Activated CD4-positive, CD25-positive, alpha-beta regulatory T cell treated with anti-CD3 and anti-CD28 coated beads, Interleukin-2, amount 50 U/mL, for 24 hours (primary cell): Measurements from ENCODE around the gene FAM209B.
"Not testable (repeated sequence)": the region's sequence is repeated elsewhere in the genome, so short reads cannot be mapped to it uniquely, and the experiment has no call there.

Experiments used
- ATAC-seq, 2 donors: fragments of 150-1000 bp; cut with Tn5 transposase; one replicate each; pipeline ENCODE4 v1.10.0; 2021; ENCODE audit warnings: mild to moderate bottlenecking in 1 of 2, moderate library complexity in 1 of 2

The FAM209B gene

GRCh38 chr20:56532946-56533345 lies at the start of gene FAM209B:
Gene FAM209B, plus strand, starts transcription at chr20:56533246. Its CDS starts 96 bp downstream, at chr20:56533342.
- not testable (repeated sequence) for ATAC-seq

GRCh38 chr20:56483970-56484369 lies 49.1 kb upstream of the FAM209B start:
- no peak for ATAC-seq

GRCh38 chr20:56487216-56487615 lies 45.8 kb upstream of the FAM209B start:
- no peak for ATAC-seq

- ATAC-seq: no peak
These were observed 44.5 kb upstream of the FAM209B start for GRCh38 chr20:56488566-56488965.

GRCh38 chr20:56501116-56501515 lies 31.9 kb upstream of the FAM209B start:
- ATAC-seq: no peak

- ATAC-seq: no peak
These were observed 29.1 kb upstream of the FAM209B start for GRCh38 chr20:56503916-56504315.

DNA sequence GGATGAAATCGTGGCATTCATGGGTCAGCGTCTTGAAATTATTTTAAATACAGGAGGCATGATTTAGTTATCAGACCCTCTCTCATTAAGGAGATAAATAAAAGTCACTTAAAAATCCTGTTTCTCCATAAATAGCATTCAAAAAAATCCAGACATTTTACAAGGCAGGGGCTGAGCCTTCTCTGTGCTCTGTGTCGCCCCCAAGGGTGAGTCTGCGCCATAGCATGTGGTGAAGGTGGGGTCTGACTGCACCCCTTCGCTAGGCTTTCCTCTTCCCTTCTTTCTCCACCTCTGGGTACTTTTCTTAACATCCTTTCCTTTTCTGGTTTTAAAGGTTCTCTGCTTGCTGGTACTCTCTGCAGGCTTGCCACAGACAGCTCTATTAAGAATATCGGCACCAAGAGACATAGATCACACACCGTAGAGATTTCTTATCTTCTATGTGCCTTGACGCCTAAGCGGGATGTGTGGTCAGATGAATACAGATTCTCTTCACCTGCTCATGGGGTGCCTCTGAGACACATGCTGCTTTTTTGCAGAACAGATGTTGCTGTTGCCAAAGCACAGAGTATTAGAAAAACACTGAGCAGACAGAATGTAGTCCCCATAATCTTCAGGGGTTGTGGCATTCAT lies 28.6 kb upstream of the FAM209B start:
- ATAC-seq: no peak

DNA sequence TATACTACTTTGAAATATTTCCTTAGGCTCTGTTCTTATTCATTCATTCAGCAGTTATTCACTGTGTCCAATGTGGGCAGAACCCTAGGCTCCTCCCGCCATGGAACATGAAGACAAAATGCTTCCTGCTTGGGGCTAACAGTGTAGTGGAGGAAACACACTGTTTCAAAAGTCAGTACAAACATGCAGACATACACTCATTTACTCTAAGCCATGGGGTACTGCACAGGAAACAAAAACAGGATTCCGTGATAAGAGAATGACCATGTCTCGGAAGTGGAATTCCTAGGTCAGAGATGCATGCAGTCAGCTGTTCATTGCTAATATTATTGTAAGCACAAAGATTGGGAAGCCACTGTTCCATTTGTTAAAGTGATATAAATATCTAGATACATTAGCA lies 26.9 kb upstream of the FAM209B start:
- no peak for ATAC-seq

DNA sequence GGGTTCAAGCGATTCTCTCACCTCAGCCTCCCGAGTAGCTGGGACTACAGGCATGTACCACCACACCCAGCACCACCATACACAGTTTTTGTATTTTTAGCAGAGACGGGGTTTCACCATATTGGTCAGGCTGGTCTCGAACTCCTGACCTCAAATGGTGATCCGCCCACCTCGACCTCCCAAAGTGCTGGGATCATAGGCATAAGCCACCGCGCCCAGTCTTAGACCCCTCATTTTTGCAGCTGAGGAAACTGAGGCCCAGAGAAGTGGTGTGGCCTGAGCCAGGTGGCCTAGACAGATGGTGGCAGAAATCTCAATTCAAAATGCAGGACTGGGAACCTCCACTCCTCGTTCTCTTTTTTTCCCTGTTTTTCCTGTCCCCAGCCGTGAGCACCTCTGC lies 21.1 kb upstream of the FAM209B start:
- no peak for ATAC-seq

DNA sequence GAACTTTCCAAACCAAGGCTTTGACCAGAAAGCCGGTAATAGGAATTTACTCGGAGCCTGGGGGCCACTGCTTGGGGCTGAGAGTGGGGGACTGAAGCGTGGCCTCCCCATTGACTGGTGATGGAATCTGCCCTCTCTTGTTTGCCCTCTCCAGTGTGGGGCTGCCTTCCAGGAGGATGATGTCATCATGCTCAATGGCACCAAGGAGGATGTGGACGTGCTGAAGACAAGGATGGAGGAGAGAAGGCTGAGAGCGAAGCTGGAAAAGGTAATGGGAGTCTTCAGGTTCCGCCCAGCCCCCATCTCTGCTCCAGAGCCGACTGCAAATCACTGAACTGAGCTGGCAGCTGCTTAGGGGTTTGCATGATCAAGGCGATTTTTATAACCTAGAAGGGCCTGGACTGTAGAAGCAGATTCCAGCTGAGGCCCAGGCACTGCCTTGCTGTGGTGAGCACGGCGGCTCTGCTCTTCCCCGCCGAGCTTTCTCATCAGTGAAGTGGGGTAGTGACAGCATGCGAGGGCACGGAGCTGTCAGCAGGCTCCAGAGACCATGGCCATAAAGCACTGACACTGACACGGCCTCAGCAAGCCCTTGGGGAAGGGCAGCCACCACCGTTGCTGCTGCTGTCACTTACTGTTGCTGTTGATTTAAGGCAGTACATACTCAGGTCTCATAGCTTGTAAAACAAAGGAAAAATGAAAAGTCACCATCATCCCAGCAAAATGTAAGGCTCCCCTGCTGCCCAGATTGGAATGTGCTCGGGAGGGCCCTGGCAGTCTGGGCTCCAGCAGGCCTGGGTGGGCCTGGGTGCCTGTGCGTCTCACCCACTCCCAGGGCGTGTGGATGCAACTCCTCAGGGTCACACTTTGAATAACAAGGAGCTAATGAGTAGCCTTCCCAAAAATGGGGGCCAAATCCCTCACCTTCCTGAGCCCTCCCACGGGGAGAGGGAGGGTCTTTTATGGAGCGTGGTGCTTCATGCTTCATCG lies 19.6 kb upstream of the FAM209B start:
- ATAC-seq: no peak

GRCh38 chr20:56516631-56517030 lies 16.4 kb upstream of the FAM209B start:
- ATAC-seq: no peak

GRCh38 chr20:56517211-56517610 lies 15.8 kb upstream of the FAM209B start:
- no peak for ATAC-seq

- ATAC-seq: no peak
These were observed 15.4 kb upstream of the FAM209B start for GRCh38 chr20:56517641-56518040.

- no peak for ATAC-seq
These were observed 14.9 kb upstream of the FAM209B start for GRCh38 chr20:56518126-56518525.

GRCh38 chr20:56518721-56519398 lies 14.2 kb upstream of the FAM209B start:
- ATAC-seq: no peak

- no peak for ATAC-seq
These were observed 13.5 kb upstream of the FAM209B start for GRCh38 chr20:56519551-56519950.

- ATAC-seq: no peak
These were observed 12.9 kb upstream of the FAM209B start for GRCh38 chr20:56520180-56520579.

DNA sequence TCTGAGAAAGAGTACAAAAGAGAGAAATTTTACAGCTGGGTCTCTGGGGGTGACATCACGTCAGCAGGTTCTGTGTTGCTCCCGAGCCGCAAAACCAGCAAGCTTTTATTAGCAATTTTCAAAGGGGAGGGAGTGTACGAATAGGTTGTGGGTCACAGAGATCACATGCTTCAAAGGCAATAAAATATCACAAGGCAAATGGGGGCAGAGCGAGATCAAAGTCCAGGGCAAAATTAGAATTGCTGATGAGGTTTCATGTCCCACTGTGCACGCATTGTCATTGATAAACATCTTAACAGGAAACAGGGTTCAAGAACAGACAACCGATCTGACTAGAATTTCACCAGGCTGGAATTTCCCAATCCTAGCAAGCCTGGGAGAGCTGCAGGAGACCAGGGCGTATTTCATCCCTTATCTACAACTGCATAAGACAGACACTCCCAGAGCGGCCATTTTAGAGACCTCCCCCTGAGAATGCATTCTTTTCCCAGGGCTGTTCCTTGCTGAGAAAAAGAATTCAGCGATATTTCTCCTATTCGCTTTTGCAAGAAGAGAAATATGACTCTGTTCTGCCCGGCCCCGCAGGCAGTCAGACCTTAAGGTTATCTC lies 12.2 kb upstream of the FAM209B start:
- ATAC-seq: not testable (repeated sequence)

DNA sequence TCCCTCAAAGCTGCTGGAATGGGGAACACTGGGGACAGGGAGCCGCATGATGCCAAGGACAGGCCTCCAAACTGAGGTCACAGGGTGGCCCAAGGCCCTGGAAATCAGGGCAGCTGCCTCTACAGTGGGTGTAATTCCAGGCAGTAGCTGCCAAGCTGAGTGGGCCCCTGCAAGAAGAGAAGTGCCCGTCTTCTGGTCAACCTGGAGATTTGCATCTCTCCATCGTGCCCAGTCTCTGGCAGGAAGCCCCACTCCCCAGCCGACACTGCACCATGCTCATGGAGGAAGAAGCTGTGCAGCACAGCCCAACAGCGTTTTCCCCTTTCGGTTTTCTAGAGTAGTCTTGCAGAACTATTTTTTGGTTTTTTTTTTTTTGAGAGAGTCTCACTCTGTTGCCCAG lies 10.7 kb upstream of the FAM209B start:
- no peak for ATAC-seq

- not testable (repeated sequence) for ATAC-seq
These were observed 8.6 kb upstream of the FAM209B start, which contains the start of gene FAM209A for GRCh38 chr20:56524444-56524843. Gene FAM209A, plus strand, starts transcription at chr20:56524744. Its CDS starts 65 bp downstream, at chr20:56524809.

GRCh38 chr20:56527521-56527920 lies 5.5 kb upstream of the FAM209B start:
- no peak for ATAC-seq

- no peak for ATAC-seq
These were observed 5.0 kb downstream of the FAM209B start for GRCh38 chr20:56537997-56538396.

DNA sequence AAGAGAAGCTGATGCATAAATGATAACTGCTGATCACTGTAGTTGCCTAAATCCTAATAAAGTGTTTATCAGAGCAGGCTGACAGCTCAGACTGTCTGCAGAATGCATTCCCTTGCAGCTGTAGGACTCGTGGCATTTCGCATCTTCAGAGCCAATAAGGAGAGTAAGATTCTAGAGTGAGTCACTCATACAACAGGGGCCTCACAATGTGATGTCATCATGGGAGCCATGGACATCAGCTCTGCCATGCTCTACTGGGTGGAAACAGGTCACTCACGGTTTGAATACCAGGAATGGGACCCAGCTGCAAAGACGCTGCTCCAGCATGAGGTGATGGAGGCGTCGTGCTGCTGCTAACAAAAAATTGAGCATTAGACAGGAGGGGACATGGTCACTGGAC lies 7.4 kb downstream of the FAM209B start:
- no peak for ATAC-seq
